Cardiac muscle cell (in vitro differentiated cells and primary cell): ENCODE measurements around the gene FCHO2. TPM values are rescaled to one million over a fixed set of nuclear protein-coding genes. Genes with fewer than 3 reads are reported as not detected.

ENCODE experiments used
- DNase-seq, 2 donors: peaks; one replicate each; pipeline versions ENCODE4 v3.0.0 to v3.0.0-alpha.2; 2010 to 2017; ENCODE audit warnings: low read depth in 1 of 2, low spot score in 1 of 2
- H3K27ac ChIP-seq: fragments of 200-600 bp; sonication (generic); 2 replicates; pipeline ENCODE4 v1.5.1; 2016
- H3K27me3 ChIP-seq: fragments of 200-600 bp; sonication (generic); 2 replicates; pipeline ENCODE4 v1.6.0; 2016; ENCODE audit warnings: control low read depth
- H3K36me3 ChIP-seq: fragments of 200-600 bp; sonication (generic); 2 replicates; pipeline ENCODE4 v1.5.1; 2016; ENCODE audit warnings: control low read depth
- H3K4me1 ChIP-seq: fragments of 200-600 bp; sonication (generic); 2 replicates; pipeline ENCODE4 v1.8.1; 2017; ENCODE audit warnings: low read depth, mild to moderate bottlenecking, mixed run types
- H3K4me3 ChIP-seq: fragments of 200-600 bp; sonication (generic); 2 replicates; pipeline ENCODE4 v1.5.1; 2016; ENCODE audit warnings: mild to moderate bottlenecking
- H3K9me3 ChIP-seq: fragments of 200-600 bp; sonication (generic); 2 replicates; pipeline ENCODE4 v1.5.1; 2017; ENCODE audit warnings: low read depth, mild to moderate bottlenecking, control low read depth
- polyA plus RNA-seq: library from polyadenylated mRNA; unstranded; fragments of >200 nt; fragmentation: Nextera tagmentation; extraction: Ambion mirVana; gene quantifications from 2 replicates; pipeline ENCODE4 v1.2.1, GENCODE V29; 2016
- total RNA-seq: library from RNA; depleted of rRNA; stranded (reverse); fragments of >200 nt; gene quantifications from 2 replicates; pipeline ENCODE4 v1.2.3, GENCODE V29; 2016
- TF ChIP-seq, protein P1 (sequence below): IDR thresholded peaks from 2 replicates; pipeline ENCODE4 v1.5.1; 2012; ENCODE audit warnings: low read depth, mild to moderate bottlenecking, low read length

Gene FCHO2
- total and polyA plus RNA-seq, 2 experiments from 2014 or later = 6.9 to 7.5 TPM

DNA sequence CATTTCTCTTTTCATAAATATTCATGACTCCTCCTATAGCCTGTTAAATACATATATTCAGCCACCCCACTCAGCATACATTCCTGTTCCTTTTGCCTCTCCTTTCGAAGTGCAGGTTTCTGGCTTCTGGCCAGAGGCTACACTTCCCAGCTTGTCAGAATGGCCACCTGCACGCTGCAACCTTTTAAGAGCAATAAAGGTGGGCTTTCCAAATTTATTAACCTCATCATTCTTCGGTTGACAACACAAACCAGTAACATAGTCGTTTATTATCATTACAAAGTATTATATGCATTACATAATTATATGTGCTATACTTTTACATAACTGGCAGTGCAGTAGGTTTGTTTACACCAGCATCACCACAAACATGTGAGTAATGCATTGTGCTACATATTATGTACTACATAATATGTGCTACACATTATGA is 148.0 kb downstream of the FCHO2 start:
- no peak for DNase-seq
- TF ChIP-seq, protein P1, sequence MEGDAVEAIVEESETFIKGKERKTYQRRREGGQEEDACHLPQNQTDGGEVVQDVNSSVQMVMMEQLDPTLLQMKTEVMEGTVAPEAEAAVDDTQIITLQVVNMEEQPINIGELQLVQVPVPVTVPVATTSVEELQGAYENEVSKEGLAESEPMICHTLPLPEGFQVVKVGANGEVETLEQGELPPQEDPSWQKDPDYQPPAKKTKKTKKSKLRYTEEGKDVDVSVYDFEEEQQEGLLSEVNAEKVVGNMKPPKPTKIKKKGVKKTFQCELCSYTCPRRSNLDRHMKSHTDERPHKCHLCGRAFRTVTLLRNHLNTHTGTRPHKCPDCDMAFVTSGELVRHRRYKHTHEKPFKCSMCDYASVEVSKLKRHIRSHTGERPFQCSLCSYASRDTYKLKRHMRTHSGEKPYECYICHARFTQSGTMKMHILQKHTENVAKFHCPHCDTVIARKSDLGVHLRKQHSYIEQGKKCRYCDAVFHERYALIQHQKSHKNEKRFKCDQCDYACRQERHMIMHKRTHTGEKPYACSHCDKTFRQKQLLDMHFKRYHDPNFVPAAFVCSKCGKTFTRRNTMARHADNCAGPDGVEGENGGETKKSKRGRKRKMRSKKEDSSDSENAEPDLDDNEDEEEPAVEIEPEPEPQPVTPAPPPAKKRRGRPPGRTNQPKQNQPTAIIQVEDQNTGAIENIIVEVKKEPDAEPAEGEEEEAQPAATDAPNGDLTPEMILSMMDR = no peak
- Histone ChIP-seq H3K4me3 (no peak overlapping the region), H3K9me3 (no peaks in the 10 kb centered on the region), H3K4me1 (no peaks in the 10 kb centered on the region), H3K36me3 (no peaks in the 10 kb centered on the region), H3K27ac (no peak overlapping the region), H3K27me3 (no peaks in the 10 kb centered on the region)

DNA sequence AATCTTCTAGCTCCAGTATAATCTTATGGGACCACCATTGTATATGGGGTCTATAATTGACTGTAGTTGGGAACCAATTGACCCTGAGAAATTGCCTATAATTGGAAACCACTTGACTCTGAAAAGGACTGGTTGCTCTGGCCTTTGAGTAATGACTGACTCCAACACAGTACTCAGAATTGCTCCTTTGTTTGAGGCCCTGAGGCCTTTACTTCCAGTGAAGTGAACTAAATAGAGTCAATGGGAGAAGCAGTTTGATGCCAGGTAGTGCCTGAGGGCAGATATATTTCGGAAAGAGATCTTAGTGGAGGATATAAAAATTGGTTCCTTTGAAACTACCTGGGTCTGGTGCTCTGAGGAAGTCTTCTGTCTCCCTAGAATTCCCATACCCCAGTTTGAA is 148.5 kb downstream of the FCHO2 start:
- Histone ChIP-seq H3K4me1 (no peaks in the 10 kb centered on the region), H3K4me3 (no peak overlapping the region), H3K36me3 (no peaks in the 10 kb centered on the region), H3K27ac (no peak overlapping the region), H3K27me3 (no peaks in the 10 kb centered on the region), H3K9me3 (no peaks in the 10 kb centered on the region)
- no peak for DNase-seq
- TF ChIP-seq, protein P1 = no peak

DNA sequence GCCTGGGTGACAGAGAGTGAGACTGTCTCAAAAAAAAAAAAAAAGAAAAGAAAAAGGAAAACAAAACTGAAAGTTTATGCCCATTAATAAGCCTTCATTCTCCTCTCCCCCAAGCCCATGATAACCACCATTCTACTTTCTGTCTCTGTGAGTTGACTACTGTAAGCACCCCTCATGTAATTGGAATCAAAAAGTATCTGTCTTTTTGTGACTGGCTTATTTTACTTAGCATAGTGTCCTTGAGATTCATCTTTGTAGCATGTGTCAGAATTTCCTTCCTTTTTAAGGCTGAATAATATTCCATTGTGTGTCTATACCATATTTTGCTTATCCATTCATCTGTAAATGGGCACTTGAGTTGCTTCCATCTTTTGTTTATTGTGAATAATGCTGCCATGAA is 150.5 kb downstream of the FCHO2 start:
- no peak overlapping the region for H3K4me3 ChIP-seq
- TF ChIP-seq, protein P1 = no peak

DNA sequence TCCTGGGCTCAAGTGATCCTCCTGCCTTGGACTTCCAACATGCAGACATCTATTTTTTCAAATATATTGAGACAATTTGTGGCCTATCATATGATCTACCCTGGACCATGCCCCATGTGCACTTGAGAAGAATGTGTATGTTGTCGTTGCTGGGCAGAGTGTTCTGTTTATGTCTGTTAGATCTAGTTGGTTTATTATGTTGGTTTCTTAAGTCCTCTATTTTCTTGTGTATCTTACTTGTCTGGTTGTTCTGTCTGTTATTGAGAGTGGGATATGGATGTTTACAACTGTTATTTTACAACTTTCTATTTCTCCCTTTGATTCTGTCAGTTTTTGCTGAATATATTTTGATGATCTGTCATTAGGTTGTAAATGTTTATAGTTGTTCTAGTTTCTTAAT is 154.3 kb downstream of the FCHO2 start:
- TF ChIP-seq, protein P1 = no peak
- Histone ChIP-seq H3K4me1 (no peaks in the 10 kb centered on the region), H3K27me3 (no peaks in the 10 kb centered on the region), H3K27ac (no peak overlapping the region), H3K9me3 (no peaks in the 10 kb centered on the region), H3K4me3 (no peak overlapping the region), H3K36me3 (no peaks in the 10 kb centered on the region)
- no peak for DNase-seq

More for the DNA sequence above, 150.5 kb downstream of the FCHO2 start:
- Histone ChIP-seq H3K27me3 (no peaks in the 10 kb centered on the region), H3K9me3 (no peaks in the 10 kb centered on the region), H3K36me3 (no peaks in the 10 kb centered on the region), H3K4me1 (no peaks in the 10 kb centered on the region), H3K27ac (no peak overlapping the region)
- DNase-seq = no peak

DNA sequence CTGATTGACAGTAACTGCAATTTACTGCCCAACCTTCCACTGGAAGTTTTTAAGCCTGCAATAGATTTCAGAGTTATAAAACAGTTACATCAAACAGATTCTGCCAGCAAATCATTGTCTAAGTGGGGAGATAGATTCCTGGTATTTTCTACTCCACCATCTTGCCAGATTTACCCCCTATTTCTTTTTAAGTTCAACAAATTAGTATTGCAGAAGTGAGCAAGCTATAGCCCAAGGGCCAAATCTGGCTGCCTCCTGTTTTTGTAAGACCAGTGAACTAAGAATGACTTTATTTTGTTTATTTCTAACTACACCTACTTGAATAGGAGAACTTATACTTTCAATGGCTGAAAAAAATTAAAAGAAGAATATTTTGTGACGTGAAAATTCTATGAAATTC is 155.7 kb downstream of the FCHO2 start:
- H3K9me3 ChIP-seq = no peaks in the 10 kb centered on the region
- no peaks in the 10 kb centered on the region for H3K27me3 ChIP-seq
- no peaks in the 10 kb centered on the region for H3K36me3 ChIP-seq
- TF ChIP-seq, protein P1 = no peak
- H3K4me1 ChIP-seq = no peaks in the 10 kb centered on the region
- H3K27ac ChIP-seq = no peak overlapping the region
- H3K4me3 ChIP-seq = no peak overlapping the region
- DNase-seq = no peak

DNA sequence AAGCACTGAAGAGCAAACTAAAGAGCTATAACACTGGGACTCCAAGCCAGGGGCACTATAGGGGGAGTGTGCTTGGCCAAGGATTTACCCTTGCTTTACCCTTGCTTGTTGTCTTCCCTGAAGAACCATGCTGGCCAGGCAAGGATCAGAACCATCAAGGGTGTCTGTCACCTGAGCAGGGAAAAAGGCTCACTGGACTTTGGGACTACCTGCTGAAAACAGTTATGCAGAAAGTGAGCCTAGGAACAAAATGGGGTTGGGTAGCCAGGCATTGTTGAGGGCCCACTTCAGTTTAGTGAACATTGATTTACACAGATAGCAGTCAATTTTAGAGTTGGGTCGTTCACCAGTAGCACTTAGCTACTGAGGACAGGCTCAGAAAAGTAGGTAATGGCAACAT is 156.5 kb downstream of the FCHO2 start:
- H3K4me1 ChIP-seq = no peaks in the 10 kb centered on the region
- H3K9me3 ChIP-seq = no peaks in the 10 kb centered on the region
- no peaks in the 10 kb centered on the region for H3K27me3 ChIP-seq
- DNase-seq = no peak
- no peak overlapping the region for H3K4me3 ChIP-seq
- TF ChIP-seq, protein P1 = no peak
- H3K27ac ChIP-seq = no peak overlapping the region
- no peaks in the 10 kb centered on the region for H3K36me3 ChIP-seq
